Activated CD8-positive, alpha-beta memory T cell treated with anti-CD3 and anti-CD28 coated beads, Interleukin-2, amount 10 ng/mL, durations not matched to agents 7 days and 5 days (primary cell): ENCODE results near the gene MEF2D. TPM values are rescaled to one million over a fixed set of nuclear protein-coding genes. Genes with fewer than 3 reads are reported as not detected.

ENCODE experiments used
- ATAC-seq: fragments of 150-1000 bp; cut with Tn5 transposase; one replicate; pipeline ENCODE4 v1.10.0; 2021; ENCODE audit warnings: moderate library complexity
- CTCF ChIA-PET: fragments of 350-600 bp; sonication (Branson Sonifier 250); formaldehyde crosslinking; loops from one replicate; lab custom pipeline; 2021; ENCODE audit warnings: antibody characterized with exemption; lab: Charles Lee
- DNase-seq: peaks from one replicate; pipeline ENCODE4 v3.0.0-alpha.2; 2020
- H3K27ac Mint-ChIP-seq: one replicate; pipeline ENCODE4 v1.8.0; 2021; ENCODE audit warnings: mild to moderate bottlenecking, mixed read lengths
- H3K27me3 Mint-ChIP-seq: one replicate; pipeline ENCODE4 v1.8.0; 2021; ENCODE audit warnings: mixed read lengths
- H3K36me3 Mint-ChIP-seq: one replicate; pipeline ENCODE4 v1.8.0; 2021; ENCODE audit warnings: mild to moderate bottlenecking, mixed read lengths
- H3K4me1 Mint-ChIP-seq: one replicate; pipeline ENCODE4 v1.8.0; 2021; ENCODE audit warnings: mixed read lengths
- H3K4me3 Mint-ChIP-seq: one replicate; pipeline ENCODE4 v1.8.0; 2021; ENCODE audit warnings: mild to moderate bottlenecking, moderate library complexity, mixed read lengths
- H3K9me3 Mint-ChIP-seq: one replicate; pipeline ENCODE4 v1.8.0; 2022; ENCODE audit warnings: low read depth, mixed read lengths
- total RNA-seq, 2 experiments: library from RNA; stranded (reverse); gene quantifications; one replicate each; pipeline ENCODE4 v1.2.3, GENCODE V29; 2021

MEF2D gene
- total RNA-seq, 2 experiments from 2014 or later, result 57.1 to 63.1 TPM

DNA sequence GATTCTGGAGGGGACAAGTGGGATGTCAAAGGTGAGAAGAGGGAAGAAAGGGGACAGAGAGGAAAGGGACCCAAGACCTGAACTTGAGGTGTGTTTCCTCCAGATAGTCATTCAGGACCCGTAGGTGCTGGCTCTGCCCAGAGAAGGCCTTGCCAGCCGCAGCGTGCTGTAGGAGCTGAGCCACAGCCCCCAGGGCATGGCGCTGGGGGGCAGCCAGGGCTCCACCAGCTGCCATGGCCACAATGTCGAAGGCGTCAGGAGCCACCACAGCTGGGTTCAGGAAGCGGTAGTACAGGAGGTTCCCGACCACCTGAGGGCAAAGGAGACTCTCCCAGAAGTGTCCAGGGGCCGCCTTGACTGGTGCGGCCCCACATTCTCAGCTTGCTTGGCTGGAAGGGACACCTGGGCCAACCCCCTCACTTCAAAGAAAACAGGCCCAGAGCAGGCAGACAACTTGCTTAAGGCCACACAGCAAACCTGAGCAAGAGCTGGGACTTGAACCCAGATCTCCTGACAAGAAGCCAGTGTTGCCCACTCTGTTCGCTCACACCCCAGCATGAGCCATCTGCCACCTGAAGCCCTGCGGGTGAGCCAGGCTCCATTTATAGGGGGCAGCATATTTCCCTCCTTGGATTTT lies 34.0 kb upstream of the MEF2D start:
- CTCF ChIA-PET, result interaction anchor here (0.8 kb wide), 1 partner anchor 253 kb away, joined by 3 read pairs; no protein-coding TSS in a partner anchor
- no peak overlapping the region for H3K4me3 Mint-ChIP-seq
- ATAC-seq, result no peak

DNA sequence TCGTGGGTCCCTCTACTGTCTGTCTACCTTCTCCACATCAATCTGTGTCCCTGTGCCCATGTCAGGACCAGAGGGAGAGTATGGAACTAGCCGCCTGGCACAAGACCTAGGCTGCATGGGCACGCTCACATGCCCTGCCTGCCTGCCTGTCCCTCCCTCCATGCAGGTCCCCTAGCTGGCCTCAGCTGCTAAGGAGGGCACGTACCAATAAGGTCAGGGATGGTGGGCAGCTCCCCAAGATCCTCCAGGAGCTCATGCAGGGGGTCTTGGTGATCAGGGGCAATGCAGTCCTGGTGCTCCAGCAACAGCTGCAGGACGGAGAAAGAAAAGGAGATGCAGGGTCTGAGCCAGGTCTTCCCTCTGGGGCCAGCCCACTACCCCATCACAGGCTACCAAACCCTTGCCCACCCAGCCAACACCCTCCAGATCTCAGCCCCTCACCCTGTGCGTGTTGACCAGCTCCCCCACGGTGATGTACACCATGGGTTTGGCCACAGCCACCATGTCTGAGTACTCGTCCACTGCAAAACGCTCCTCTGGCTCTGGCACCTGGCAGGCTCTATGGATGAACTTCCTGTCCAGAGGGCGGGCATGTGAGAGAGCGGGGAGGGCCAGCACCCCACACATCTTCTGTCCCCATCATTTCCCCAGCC lies 33.1 kb upstream of the MEF2D start:
- H3K4me3 Mint-ChIP-seq, result no peak overlapping the region
- H3K36me3 Mint-ChIP-seq, result peaks cover 17% of the 10 kb centered on the region
- no peaks in the 10 kb centered on the region for H3K9me3 Mint-ChIP-seq
- no peaks in the 10 kb centered on the region for H3K27me3 Mint-ChIP-seq
- H3K4me1 Mint-ChIP-seq, result peaks cover 8% of the 10 kb centered on the region
- ATAC-seq, result no peak
- DNase-seq, result no peak
- H3K27ac Mint-ChIP-seq, result no peak overlapping the region
- CTCF ChIA-PET, result no interaction called here

More for the DNA sequence above, 34.0 kb upstream of the MEF2D start:
- no peak for DNase-seq
- Mint-ChIP-seq H3K27ac (no peak overlapping the region), H3K27me3 (no peaks in the 10 kb centered on the region), H3K4me1 (peaks cover 12% of the 10 kb centered on the region), H3K36me3 (peaks cover 16% of the 10 kb centered on the region), H3K9me3 (no peaks in the 10 kb centered on the region)

DNA sequence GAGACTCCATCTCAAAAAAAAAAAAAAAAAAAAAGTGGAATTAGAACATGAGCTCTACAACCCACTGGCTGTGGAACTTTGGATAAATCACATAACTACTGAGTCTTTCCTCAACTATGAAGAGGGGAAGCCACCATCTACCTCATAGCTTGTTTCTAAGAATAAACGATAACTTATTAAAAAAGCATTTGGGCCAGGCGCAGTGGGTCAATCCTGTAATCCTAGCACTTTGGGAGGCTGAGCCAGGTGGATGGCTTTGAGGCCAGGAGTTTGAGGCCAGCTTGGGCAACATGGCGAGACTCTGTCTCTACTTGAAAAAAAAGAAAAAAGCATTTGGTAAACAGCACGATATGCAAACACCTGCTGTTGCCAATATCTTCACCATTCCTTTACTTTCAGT lies 31.8 kb upstream of the MEF2D start:
- H3K4me3 Mint-ChIP-seq, result no peak overlapping the region
- DNase-seq (no peak), ATAC-seq (no peak)
- no peaks in the 10 kb centered on the region for H3K27me3 Mint-ChIP-seq
- peaks cover 16% of the 10 kb centered on the region for H3K4me1 Mint-ChIP-seq
- CTCF ChIA-PET, result interaction anchor here (0.7 to 1.4 kb wide), 7 partner anchors 11 to 269 kb away, joined by 3 to 9 read pairs (median 3); partner anchors contain the start of gene NAXE
- no peaks in the 10 kb centered on the region for H3K9me3 Mint-ChIP-seq
- no peak overlapping the region for H3K27ac Mint-ChIP-seq
- peaks cover 26% of the 10 kb centered on the region for H3K36me3 Mint-ChIP-seq

DNA sequence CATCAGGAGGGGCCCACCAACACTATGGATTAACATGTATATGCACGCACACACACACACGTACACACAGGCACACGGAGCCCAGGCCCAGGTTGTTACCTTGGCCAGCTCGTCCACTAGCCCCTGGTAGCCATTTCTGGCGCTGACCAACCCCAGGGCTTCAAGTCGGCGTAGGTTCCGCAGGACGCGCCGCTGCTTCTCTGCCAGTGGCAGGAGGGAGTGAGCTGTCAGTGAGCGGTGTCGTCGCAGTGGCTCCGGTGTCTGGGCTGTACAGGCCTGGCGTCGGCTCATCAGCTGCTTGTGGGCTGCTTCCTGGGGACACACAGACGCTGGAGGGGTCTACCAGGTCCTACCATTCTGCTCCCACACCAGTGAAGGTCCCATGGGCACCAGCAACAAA lies 29.4 kb upstream of the MEF2D start:
- H3K4me3 Mint-ChIP-seq, result no peak overlapping the region
- CTCF ChIA-PET, result interaction anchor here (1.4 kb wide), 1 partner anchor 85 kb away, joined by 4 read pairs; no protein-coding TSS in a partner anchor
- H3K4me1 Mint-ChIP-seq, result peaks cover 31% of the 10 kb centered on the region
- DNase-seq (no peak), ATAC-seq (no peak)
- no peaks in the 10 kb centered on the region for H3K9me3 Mint-ChIP-seq
- H3K36me3 Mint-ChIP-seq, result peaks cover 26% of the 10 kb centered on the region
- H3K27me3 Mint-ChIP-seq, result no peaks in the 10 kb centered on the region
- H3K27ac Mint-ChIP-seq, result no peak overlapping the region

DNA sequence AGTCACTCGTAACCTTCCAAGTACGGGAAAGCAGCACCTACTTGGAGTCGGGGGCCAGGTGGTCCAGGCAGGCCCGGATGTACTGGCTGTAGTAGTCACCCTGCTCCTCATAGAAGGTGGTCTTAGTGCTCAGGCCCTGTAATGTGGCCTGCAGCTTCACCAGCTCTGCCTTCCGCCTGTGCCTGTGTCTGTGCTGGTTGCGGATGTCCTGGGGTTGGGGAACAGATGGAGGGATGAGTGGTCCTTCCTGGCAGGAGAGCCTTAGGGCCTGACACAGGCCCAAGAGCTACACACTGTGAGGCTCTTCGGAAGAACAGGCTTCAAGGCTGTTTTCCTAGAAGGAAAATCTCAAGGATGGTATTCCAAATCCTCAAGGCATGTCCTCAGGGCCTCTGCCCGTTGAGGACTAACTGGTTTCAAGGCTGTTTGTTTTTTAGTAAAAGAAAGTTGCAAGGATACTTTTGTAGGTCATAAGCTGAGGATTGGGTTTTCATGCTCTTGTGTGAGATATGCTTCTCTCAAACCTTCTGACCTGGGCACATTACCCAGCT lies 28.4 kb upstream of the MEF2D start:
- peaks cover 42% of the 10 kb centered on the region for H3K4me1 Mint-ChIP-seq
- no peaks in the 10 kb centered on the region for H3K27me3 Mint-ChIP-seq
- H3K4me3 Mint-ChIP-seq, result no peak overlapping the region
- no peak for DNase-seq
- CTCF ChIA-PET, result interaction anchor here (0.7 to 1.6 kb wide), 6 partner anchors 12 to 95 kb away, joined by 3 to 5 read pairs (median 3); no protein-coding TSS in a partner anchor
- H3K27ac Mint-ChIP-seq, result peak overlapping the region; percentile 30
- ATAC-seq, result no peak
- H3K9me3 Mint-ChIP-seq, result no peaks in the 10 kb centered on the region
- peaks cover 26% of the 10 kb centered on the region for H3K36me3 Mint-ChIP-seq

DNA sequence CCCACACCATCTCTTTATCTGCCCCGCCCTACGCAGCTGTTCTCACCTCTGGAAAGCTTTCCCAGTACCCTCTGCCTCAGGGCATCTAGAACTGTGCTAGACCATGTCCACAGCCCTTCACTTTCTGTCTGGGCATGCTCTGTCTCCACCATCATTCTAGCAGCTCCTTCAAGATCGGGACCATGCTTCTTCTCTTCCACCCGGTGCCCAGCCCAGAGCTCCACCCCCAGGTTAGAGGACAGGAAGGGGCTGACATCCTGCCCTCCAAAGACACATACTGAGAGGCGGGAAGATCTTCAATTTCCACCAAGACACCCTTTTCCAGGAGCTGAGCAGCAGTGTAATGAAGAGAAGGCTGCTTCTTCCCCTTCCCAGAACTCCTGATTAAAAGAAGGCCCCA lies 27.7 kb upstream of the MEF2D start:
- Mint-ChIP-seq H3K4me1 (peaks cover 44% of the 10 kb centered on the region), H3K9me3 (no peaks in the 10 kb centered on the region), H3K27ac (peak overlapping the region; percentile 65), H3K27me3 (no peaks in the 10 kb centered on the region), H3K36me3 (peaks cover 26% of the 10 kb centered on the region), H3K4me3 (peak overlapping the region; percentile 52)
- DNase-seq (no peak), ATAC-seq (no peak)
- CTCF ChIA-PET, result interaction anchor here (0.7 to 1.8 kb wide), 8 partner anchors 11 to 143 kb away, joined by 3 to 10 read pairs (median 3); no protein-coding TSS in a partner anchor

DNA sequence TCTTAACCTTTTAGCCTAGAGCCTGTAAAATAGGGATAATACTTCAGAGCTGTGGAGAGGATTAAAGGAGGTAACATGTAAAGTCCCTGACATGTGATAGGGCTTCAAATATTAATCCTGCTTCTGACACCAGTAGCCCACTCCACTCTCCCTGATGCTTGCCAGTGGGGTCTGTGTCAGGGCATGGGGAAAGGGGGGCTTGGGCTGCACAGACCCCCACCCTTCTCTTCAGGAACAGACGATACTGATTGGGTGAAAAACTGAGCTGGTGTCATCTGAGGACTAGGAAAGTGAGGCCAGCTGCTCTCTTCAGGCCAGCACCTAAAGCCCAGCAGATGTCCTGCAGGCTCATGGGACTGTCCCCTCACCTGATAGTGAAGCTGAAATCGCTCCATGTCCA lies 27.0 kb upstream of the MEF2D start:
- DNase-seq, result no peak
- Mint-ChIP-seq H3K36me3 (peaks cover 26% of the 10 kb centered on the region), H3K27ac (peak overlapping the region; percentile 26)

DNA sequence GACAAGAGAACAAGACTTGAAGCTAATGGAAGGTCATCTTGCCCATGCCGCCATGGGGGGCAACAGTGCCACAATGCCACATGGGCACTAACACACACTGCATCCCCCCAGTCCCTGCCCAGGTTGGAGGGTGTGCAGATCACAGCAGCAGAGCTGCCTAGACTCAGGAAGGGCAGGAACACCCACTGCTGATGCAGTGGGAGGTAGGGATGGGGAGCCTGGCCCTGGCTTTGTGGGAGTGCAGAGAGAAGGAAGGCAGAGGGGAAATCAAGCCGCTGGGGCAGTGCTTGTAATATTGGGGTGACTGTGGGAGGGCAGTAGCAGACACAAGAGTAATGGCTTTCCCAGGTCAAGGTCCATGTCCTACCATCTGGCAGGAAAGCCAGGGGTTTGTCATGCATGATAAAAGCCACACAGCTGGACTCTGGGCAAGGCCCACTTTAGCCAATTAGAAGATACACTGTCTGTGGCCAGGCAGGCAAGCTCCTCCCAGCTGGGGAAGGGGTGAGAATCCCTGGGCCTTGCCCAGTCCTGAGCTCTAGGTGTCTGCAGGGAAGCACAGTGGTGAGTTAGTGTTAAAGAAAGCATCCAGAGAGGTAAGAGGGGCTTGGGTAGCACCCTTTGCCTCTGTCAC lies 25.4 kb upstream of the MEF2D start:
- no peaks in the 10 kb centered on the region for H3K9me3 Mint-ChIP-seq
- H3K27me3 Mint-ChIP-seq, result no peaks in the 10 kb centered on the region
- ATAC-seq (no peak), DNase-seq (no peak)
- H3K27ac Mint-ChIP-seq, result no peak overlapping the region
- H3K36me3 Mint-ChIP-seq, result peaks cover 25% of the 10 kb centered on the region
- CTCF ChIA-PET, result interaction anchor here (0.6 to 3.1 kb wide), 13 partner anchors 13 to 210 kb away, joined by 3 to 31 read pairs (median 3); partner anchors contain the start of gene MEF2D
- H3K4me1 Mint-ChIP-seq, result peaks cover 44% of the 10 kb centered on the region
- no peak overlapping the region for H3K4me3 Mint-ChIP-seq

More for the DNA sequence above, 27.0 kb upstream of the MEF2D start:
- Mint-ChIP-seq H3K27me3 (no peaks in the 10 kb centered on the region), H3K4me3 (no peak overlapping the region), H3K4me1 (peaks cover 44% of the 10 kb centered on the region), H3K9me3 (no peaks in the 10 kb centered on the region)
- CTCF ChIA-PET, result interaction anchor here (0.7 to 1.8 kb wide), 7 partner anchors 11 to 142 kb away, joined by 3 to 10 read pairs (median 3); no protein-coding TSS in a partner anchor
- ATAC-seq, result no peak

DNA sequence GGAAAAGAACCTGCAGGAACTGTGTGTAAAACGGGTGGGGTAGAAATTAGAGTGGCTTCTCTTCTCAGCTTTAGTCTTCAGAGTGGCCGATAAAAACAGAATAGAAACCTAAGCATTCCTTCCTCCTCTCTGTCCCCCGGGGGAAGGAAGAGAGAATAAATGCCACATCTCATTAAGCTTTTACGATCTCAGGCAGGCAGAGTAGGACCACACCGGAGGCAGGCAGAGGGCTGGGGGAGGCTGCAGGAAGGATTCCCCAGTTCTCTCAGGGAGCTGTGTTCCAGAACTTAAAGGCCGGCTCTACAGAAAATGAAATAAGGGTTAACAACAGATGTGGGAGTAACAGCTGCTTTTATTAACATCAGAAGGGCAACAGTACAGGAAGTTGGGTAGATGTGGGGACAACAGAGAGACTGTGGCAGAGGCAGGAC lies 24.5 kb upstream of the MEF2D start:
- peak overlapping the region; percentile 86 for H3K27ac Mint-ChIP-seq

DNA sequence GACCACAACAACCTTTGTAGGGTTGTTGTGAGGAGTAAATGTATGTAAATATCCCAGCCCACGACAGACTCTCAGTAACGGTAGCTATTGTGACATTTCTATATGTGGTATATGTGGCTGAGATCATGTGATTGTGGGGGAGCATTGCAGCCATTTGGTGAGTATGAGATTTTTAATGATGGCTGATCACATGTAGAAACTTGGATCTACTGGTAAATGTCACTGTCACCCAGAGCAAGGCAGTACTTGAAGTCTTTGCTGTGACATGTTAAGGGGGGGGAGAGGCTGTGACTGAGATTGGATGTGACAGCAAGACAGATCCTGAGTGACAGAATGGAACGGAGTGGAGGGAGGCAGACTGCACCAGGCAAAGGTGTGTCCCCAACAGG lies 23.9 kb upstream of the MEF2D start:
- Mint-ChIP-seq H3K27me3 (no peaks in the 10 kb centered on the region), H3K27ac (peak overlapping the region; percentile 86), H3K4me1 (peaks cover 44% of the 10 kb centered on the region), H3K9me3 (no peaks in the 10 kb centered on the region), H3K4me3 (peak overlapping the region; percentile 14), H3K36me3 (peaks cover 25% of the 10 kb centered on the region)
- CTCF ChIA-PET, result interaction anchor here (0.8 to 3.1 kb wide), 18 partner anchors 9 to 202 kb away, joined by 3 to 31 read pairs (median 4); partner anchors contain the start of gene MEF2D
- DNase-seq, result peak; percentile 63
- ATAC-seq, result peak; percentile 81

More for the DNA sequence above, 24.5 kb upstream of the MEF2D start:
- peaks cover 25% of the 10 kb centered on the region for H3K36me3 Mint-ChIP-seq
- H3K4me1 Mint-ChIP-seq, result peaks cover 44% of the 10 kb centered on the region
- CTCF ChIA-PET, result interaction anchor here (0.6 to 3.1 kb wide), 17 partner anchors 12 to 210 kb away, joined by 3 to 31 read pairs (median 4); partner anchors contain the start of gene MEF2D
- H3K9me3 Mint-ChIP-seq, result no peaks in the 10 kb centered on the region
- peak; percentile 2 for ATAC-seq
- no peak overlapping the region for H3K4me3 Mint-ChIP-seq
- no peaks in the 10 kb centered on the region for H3K27me3 Mint-ChIP-seq
- no peak for DNase-seq

DNA sequence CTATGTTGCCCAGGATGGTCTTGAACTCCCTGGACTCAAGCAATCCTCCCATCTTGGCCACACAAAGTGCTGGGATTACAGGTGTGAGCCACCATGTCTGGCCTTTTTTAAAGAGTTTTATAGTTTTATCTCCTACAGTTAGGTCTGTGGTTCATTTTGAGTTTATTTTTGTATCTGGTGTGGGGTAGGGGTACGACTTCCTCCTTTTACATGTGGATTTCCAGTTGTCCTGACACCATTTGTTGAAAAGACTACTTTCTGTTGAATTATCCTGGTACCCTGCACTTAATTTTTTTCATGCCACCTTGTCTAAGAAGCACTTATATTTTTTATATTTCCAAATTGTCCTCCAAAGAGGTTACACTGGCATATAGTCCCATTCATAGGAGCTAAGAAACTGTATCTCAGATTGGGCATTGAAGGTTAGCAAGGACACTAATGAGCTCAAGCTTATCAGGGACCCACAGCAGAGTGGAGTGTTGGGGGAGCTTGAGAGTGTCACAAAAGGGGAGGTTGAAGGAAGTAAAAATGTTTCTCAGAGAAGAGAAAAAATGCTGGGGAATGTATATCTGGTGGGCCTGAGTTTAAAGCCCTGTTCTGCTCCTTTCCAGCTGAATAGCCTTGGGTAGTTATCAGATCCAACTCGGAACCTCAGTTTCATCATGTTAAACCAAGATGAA lies 23.4 kb upstream of the MEF2D start:
- DNase-seq, result no peak
- Mint-ChIP-seq H3K36me3 (peaks cover 23% of the 10 kb centered on the region), H3K27me3 (no peaks in the 10 kb centered on the region), H3K27ac (peak overlapping the region; percentile 86), H3K4me3 (peak overlapping the region; percentile 14), H3K9me3 (no peaks in the 10 kb centered on the region), H3K4me1 (peaks cover 44% of the 10 kb centered on the region)
- ATAC-seq, result peak; percentile 54
- CTCF ChIA-PET, result interaction anchor here (0.8 to 3.1 kb wide), 13 partner anchors 8 to 138 kb away, joined by 3 to 31 read pairs (median 4); partner anchors contain the start of gene MEF2D

DNA sequence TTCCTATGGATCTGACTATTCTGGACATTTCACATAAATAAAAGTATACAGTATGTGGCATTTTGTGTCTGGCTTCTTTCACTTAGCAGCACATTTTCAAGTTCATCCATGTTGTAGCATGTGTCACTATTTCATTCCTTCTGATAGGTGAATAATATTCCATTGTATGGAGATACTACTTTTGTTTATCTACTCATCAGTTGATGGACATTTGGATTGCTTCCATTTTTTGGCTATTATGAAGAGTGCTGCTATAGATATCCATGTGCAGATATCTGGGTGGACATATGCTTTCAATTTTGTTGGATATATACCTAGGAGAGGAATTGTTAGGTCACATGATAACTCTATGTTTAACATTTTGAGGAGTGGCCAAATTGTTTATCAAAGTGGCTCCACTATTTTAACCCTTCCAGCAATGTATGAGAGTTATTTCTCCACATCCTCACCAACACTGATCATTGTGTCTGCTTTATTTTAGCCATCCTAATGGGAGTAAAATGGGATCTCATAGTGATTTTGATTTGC lies 21.9 kb upstream of the MEF2D start:
- CTCF ChIA-PET, result interaction anchor here (0.8 to 2.2 kb wide), 4 partner anchors 10 to 42 kb away, joined by 3 to 9 read pairs (median 4); partner anchors contain the start of gene MEF2D
- DNase-seq (no peak), ATAC-seq (no peak)
- Mint-ChIP-seq H3K4me3 (no peak overlapping the region), H3K27ac (no peak overlapping the region), H3K9me3 (no peaks in the 10 kb centered on the region), H3K27me3 (no peaks in the 10 kb centered on the region), H3K4me1 (peaks cover 29% of the 10 kb centered on the region), H3K36me3 (peaks cover 14% of the 10 kb centered on the region)
